Dedifferentiated amniotic fluid mesenchymal stem cell (primary cell): ENCODE measurements around the gene CNNM2.
"Not testable (repeated sequence)": the region's sequence is repeated elsewhere in the genome, so short reads cannot be mapped to it uniquely, and the experiment has no call there.

Experiments used
- DNase-seq: peaks from one replicate; pipeline ENCODE4 v3.0.0-alpha.2; 2016; ENCODE audit errors: extremely low spot score

The CNNM2 gene

DNA sequence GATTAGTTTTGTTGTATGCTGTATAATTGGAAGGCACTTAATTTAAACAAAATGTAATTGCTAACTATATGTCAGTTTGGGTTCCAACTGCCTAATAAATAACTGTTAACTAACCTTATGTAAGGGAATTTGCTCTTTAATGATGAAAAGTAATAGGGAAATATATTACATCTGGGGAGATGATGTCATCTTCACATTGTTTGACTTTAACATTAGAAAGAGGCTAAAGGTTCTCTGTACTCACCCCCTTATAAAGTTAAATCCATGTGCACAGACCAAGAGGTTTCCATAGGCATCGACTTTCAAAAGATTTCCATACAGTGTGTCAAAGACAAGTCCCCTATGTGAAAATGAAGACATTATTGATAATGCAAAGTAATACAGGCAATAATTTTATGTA lies 187.4 kb downstream of the CNNM2 start:
- no peak for DNase-seq

DNA sequence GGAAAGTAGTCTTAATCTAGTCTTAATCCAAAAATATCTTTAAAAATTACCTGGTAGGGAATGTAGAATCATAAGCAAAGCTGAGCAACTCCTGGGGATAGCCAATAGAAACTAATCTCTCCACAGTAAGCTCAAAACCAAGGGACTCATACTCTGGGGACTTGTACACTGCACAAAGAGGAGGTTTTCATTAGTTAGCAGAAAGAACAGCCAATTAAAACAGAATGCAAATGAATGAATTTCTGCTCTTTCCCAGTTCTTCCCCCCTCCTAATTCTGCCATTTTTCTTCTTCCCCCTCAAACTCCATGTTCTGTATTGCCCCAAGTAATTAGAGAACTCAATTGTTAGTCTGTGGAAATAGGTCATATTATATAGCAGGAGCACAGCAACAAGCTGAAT lies 188.4 kb downstream of the CNNM2 start:
- DNase-seq = no peak

GRCh38 chr10:103109821-103110220 lies 191.7 kb downstream of the CNNM2 start:
- DNase-seq = no peak

DNA sequence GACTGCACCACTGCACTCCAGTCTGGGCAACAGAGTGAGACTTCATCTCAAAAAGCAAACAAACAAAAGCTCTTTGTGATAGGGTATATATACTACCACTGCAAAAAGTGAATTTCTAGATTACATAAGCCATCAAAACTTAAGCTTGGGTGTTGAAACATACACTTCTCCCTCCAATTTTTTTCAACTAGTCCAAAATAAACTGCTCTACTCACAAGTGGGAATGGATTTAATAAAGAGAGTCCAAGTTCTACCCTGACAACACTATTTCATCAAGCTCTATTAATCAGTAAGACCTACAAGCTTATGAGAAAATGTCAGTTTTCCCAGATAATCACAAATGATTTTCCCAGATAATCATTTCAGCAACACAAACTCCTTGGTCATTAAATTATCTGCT lies 192.3 kb downstream of the CNNM2 start:
- no peak for DNase-seq

- peak; percentile 26 for DNase-seq
Observed at GRCh38 chr10:103111031-103111917, 193.2 kb downstream of the CNNM2 start.

- no peak for DNase-seq
Observed at GRCh38 chr10:103111918-103112877, 194.1 kb downstream of the CNNM2 start.

DNA sequence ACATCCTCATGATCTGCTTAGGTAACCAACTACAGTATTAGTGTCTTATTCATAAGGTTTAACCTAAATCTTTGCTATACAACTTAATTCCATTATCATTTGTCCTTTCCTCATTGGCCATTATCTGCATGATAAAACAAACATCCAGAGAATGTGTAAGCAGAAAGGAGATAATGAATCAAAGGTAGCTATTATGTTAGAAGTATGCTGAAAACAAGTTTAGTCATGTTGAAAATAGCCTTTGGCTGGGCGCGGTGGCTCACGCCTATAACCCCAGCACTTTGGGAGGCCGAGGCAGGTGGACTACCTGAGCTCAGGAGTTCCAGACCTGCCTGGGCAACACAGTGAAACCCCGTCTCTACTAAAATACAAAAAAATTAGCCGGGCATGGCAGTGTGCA lies 196.8 kb downstream of the CNNM2 start:
- no peak for DNase-seq

GRCh38 chr10:103117247-103117646 lies 199.2 kb downstream of the CNNM2 start:
- DNase-seq = no peak

DNA sequence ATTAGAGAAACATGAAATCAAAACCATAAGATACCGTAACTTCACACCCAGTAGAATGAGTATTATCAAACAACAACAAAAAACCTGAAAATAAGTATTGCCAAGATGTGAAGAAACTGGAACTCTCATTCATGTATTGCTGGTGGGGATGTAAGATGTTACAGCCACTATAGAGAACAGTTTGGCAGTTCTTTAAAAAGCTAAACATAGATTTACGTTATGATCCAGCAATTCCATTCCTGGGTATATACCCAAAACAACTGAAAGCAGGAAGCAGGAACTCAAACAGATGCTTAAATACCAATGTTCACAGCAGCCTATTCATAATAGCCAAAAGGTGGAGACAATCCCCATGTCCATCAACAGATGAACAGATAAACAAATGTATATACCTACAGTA lies 202.5 kb downstream of the CNNM2 start:
- no peak for DNase-seq

- DNase-seq = peak; percentile 16
Observed at GRCh38 chr10:103120977-103121735, 203.1 kb downstream of the CNNM2 start.

DNA sequence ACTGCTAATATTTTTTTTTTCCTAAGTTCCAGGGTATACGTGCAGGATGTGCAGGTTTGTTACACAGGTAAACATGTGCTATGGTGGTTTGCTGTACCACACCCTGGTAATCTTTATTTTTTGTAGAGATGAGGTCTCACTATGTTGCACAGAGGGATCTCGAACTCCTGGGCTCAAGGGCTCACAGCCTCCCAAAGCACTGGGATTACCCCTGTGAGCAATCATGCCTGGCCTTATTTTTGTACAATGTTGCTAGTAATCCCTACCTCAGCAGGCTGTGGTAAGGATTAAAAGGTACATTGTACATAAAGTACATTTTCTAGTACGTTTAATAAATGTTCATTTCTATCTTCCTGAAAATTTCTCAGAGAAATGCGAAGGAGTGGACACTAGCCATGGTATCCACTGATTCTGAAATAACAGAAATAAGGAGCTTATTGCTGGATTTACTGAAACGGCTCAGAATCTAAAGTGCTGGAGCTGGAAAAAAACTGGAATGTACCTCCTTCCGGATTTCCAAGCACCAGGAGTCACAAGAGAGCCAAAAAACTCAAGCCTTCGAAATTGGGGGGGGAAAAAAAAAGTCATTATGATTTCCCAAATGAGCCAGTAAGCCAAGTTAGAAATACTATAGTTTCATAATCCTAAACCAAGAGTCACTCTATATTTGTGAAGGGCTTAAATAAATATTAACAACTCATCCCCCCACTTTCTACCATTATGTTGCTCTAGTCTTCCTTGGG lies 205.4 kb downstream of the CNNM2 start:
- no peak for DNase-seq

- DNase-seq = no peak
Observed at GRCh38 chr10:103124420-103125096, 206.5 kb downstream of the CNNM2 start.

DNA sequence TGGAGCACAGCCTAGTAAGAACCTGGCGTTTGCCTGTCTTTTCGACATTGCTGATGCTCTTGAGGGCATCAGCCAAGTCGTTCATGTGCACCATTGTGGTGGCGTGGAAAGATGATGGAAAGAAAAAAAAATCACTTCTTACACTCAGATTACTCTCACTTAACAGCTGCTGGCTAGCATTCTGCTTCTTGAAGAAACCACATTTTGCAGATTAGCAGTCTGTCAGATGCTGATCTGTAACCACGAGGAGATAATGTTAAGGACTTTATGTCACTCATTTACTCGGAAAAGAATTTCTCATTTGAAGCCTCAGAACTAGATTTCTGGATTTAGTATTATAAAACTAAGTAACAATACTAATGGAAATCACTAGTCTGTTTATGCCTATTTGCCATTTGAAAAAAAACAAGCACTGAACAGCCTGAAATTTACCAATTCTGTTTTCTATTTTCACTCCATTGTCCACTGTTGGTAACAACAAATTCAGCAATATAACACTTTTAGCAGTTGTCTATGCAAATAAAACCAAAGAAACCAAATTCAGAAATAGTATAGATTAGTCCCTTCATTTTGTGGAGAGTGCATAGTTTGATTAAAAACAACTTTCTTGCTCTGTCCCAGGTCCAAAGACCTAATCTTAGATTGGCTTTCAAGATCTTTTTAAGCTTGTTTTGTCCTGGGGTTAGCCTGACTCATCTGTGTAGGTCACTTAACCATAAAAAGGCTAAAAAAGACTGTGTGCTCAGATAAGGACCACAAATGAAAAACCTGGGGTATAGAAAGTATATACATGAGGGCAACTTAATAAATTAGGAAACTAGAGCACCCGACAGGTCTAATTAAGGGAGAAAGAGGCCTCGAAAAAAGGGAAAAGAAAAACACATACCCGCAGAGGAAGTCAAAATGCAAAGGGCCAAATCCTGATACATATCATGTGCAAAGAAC lies 207.5 kb downstream of the CNNM2 start:
- no peak for DNase-seq

DNA sequence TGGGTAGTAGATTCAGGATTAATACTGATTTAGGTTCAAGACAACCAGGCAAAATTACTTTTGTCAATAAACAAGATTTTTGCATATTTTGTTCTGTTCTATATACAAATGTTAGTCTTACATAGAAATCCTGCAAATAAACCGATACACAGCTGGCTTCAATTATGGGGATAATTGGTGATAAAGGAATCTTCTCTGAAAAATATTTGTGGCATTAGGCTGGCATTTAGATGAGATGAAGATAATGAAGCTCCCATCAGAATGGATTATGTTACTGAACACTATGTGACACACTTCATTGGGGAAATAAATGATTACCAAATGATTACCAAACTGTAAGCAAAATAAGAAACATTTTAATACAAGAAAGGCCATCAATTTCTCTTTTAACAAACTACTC lies 209.1 kb downstream of the CNNM2 start:
- DNase-seq = peak; percentile 35

DNA sequence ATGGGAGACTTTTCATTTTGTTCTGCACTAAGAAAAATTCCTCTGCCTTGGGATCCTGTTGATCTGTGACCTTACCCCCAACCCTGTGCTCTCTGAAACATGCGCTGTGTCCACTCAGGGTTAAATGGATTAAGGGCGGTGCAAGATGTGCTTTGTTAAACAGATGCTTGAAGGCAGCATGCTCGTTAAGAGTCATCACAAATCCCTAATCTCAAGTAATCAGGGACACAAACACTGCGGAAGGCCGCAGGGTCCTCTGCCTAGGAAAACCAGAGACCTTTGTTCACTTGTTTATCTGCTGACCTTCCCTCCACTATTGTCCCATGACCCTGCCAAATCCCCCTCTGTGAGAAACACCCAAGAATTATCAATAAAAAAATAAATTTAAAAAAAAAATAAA lies 212.1 kb downstream of the CNNM2 start:
- not testable (repeated sequence) for DNase-seq

DNA sequence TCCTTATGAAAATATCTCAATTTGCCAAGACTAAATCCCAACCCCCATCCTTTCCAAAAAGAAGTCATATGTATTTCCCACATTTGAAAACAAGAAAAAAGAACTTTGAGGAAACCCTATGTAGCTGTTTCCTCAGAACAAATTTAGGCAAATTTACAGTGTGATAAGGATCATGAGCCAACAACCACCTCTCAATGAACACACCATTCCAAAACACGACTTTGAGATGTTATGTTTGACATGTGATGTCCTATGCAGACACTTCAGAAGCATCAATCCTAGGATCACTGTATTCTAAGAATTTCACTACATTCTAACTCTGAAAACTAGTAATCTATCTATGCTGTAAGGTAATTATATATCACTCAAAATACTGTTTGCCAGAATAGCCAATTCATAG lies 212.8 kb downstream of the CNNM2 start:
- no peak for DNase-seq

GRCh38 chr10:103135168-103135567 lies 217.1 kb downstream of the CNNM2 start:
- not testable (repeated sequence) for DNase-seq

DNA sequence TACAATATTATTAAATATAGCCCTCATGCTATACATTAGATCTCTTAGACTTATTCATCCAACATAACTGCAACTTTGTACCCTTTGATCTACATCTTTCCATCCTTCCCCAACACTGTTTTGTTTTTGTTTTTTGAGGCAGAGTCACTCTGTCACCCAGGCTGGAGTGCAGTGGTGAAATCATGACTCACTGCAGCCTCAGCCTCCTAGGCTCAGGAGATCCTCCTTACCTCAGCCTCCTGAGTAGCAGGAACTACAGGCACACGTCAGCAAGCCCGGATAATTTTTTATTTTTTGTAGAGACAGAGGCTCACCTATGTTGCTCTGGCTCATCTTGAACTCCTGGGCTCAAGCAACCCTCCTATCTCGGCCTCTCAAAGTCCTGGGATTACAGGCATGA lies 221.7 kb downstream of the CNNM2 start:
- no peak for DNase-seq
